T-helper 1 cell treated with Interleukin-12 subunit alpha and Interleukin-12 subunit beta and Interleukin-4 antibody, amounts not matched to agents 30 μg/mL and 1 μg/mL, for 36 hours (primary cell): ENCODE data around the gene PLEKHM1.
A peak's percentile ranks its signal among the peaks of the same experiment; 100 is the strongest.
"Not testable (repeated sequence)": the region's sequence is repeated elsewhere in the genome, so short reads cannot be mapped to it uniquely, and the experiment has no call there.

ENCODE experiments used
- H3K27ac Mint-ChIP-seq: one replicate; pipeline ENCODE4 v1.8.0; 2021; ENCODE audit warnings: mild to moderate bottlenecking, mixed read lengths
- H3K27me3 Mint-ChIP-seq: one replicate; pipeline ENCODE4 v1.8.0; 2021; ENCODE audit warnings: low read depth, mixed read lengths
- H3K36me3 Mint-ChIP-seq: one replicate; pipeline ENCODE4 v1.8.0; 2021; ENCODE audit warnings: low read depth, mixed read lengths
- H3K4me1 Mint-ChIP-seq: one replicate; pipeline ENCODE4 v1.8.0; 2021; ENCODE audit warnings: low read depth, mixed read lengths
- H3K4me3 Mint-ChIP-seq: one replicate; pipeline ENCODE4 v1.8.0; 2021; ENCODE audit warnings: mild to moderate bottlenecking, moderate library complexity, mixed read lengths
- H3K9me3 Mint-ChIP-seq: one replicate; pipeline ENCODE4 v1.8.0; 2021; ENCODE audit warnings: mixed read lengths

The PLEKHM1 gene

GRCh38 chr17:45483177-45483576, 7.3 kb downstream of the PLEKHM1 start:
- H3K9me3 Mint-ChIP-seq, H3K4me3 Mint-ChIP-seq, H3K36me3 Mint-ChIP-seq, H3K27me3 Mint-ChIP-seq, H3K4me1 Mint-ChIP-seq, H3K27ac Mint-ChIP-seq: not testable (repeated sequence)

DNA sequence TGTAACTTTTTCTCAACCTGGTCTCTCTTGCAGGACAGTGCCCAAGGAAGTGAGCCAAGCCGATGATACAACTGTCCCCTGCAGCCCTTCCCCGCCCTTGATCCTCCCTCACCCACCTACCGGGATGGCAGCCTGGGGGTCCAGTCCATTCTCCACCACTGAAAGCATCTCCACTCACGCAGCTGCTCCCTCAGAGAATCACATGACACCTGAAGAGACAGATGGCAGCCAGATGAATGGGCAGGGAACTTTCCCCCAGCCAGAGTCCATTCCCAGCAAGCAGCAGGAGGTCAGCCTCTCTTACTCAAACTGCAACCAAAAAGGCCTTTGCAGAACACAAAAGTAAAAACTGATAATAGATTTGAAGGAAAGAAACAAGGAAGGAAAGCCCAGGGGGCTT, 8.2 kb downstream of the PLEKHM1 start:
- H3K27me3 Mint-ChIP-seq, H3K4me1 Mint-ChIP-seq, H3K9me3 Mint-ChIP-seq, H3K36me3 Mint-ChIP-seq, H3K27ac Mint-ChIP-seq, H3K4me3 Mint-ChIP-seq: not testable (repeated sequence)

- not testable (repeated sequence) for H3K27ac Mint-ChIP-seq, H3K4me3 Mint-ChIP-seq, H3K9me3 Mint-ChIP-seq, H3K27me3 Mint-ChIP-seq, H3K4me1 Mint-ChIP-seq
- peaks cover 19% of the 10 kb centered on the region for H3K36me3 Mint-ChIP-seq
Observed at GRCh38 chr17:45475436-45475835, 15.1 kb downstream of the PLEKHM1 start.

DNA sequence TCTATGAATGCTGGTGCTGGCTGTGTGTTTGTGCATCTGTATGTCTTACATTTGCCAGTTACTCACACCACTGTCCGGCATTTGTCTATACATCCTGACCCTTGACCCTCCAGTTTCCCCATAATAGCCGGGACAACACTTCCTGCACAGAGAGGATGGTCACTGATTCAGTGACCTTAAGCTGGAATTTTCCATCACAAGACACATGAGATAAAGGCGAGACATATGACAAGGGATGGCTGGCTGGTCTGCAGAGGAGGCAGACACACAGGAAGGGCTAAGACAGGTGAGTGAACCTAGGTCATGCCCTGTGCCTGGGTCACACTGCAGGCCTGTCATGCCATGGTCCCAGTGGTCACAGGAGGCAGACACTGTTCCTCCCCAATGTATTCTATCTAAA, 18.3 kb downstream of the PLEKHM1 start:
- H3K36me3 Mint-ChIP-seq = peaks cover 13% of the 10 kb centered on the region
- not testable (repeated sequence) for H3K9me3 Mint-ChIP-seq, H3K27me3 Mint-ChIP-seq, H3K4me3 Mint-ChIP-seq, H3K27ac Mint-ChIP-seq, H3K4me1 Mint-ChIP-seq

- not testable (repeated sequence) for H3K4me1 Mint-ChIP-seq, H3K27ac Mint-ChIP-seq, H3K27me3 Mint-ChIP-seq, H3K9me3 Mint-ChIP-seq, H3K4me3 Mint-ChIP-seq
- peaks cover 11% of the 10 kb centered on the region for H3K36me3 Mint-ChIP-seq
Observed at GRCh38 chr17:45469204-45469563, 21.3 kb downstream of the PLEKHM1 start.

GRCh38 chr17:45468293-45469203, 22.0 kb downstream of the PLEKHM1 start:
- peaks cover 10% of the 10 kb centered on the region for H3K36me3 Mint-ChIP-seq
- not testable (repeated sequence) for H3K9me3 Mint-ChIP-seq, H3K4me1 Mint-ChIP-seq, H3K27me3 Mint-ChIP-seq, H3K4me3 Mint-ChIP-seq, H3K27ac Mint-ChIP-seq

DNA sequence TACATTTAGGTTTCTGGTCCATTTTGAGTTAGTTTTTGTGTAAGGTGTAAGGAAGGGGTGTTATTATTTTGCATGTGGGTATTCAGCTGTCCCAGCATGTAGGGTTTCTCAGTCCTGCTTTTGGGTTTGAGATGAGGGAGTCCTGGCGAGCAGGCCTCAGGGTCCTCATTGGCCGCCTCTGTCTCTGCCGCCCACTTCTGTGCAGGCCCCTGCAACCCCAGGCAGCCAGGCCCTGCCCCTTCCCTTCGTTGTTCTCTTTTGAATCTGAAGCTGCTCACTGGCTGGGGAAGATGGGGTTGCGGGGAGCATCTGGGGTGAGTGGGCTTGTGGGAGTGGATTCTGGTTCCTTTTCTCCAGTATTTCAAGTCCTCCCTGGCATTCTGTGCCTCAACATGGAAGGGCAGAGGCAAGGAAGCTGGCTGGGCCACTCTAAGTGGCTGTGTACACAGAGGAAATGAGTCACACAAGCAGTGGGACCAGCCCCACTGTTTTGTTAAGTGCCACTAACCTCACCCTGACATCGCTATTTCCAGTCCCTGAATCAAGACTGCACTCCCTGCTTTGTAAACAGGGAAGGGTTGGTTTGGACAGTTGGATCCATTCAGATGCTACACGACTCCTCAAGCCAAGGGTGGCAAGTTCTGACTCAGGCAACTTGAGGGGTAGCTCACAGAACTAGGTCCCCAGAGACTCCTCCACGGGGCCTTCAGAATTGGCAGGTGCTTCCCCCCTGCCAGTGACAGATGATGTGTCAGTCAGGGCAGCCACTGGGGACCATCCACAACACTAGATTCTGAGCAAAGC, 28.8 kb downstream of the PLEKHM1 start:
- H3K4me3 Mint-ChIP-seq, H3K9me3 Mint-ChIP-seq, H3K27me3 Mint-ChIP-seq: not testable (repeated sequence)
- H3K36me3 Mint-ChIP-seq = peaks cover 15% of the 10 kb centered on the region
- peaks cover 11% of the 10 kb centered on the region for H3K4me1 Mint-ChIP-seq
- peak overlapping the region; percentile 77 for H3K27ac Mint-ChIP-seq

- H3K9me3 Mint-ChIP-seq, H3K27ac Mint-ChIP-seq, H3K27me3 Mint-ChIP-seq, H3K4me3 Mint-ChIP-seq: not testable (repeated sequence)
- Mint-ChIP-seq H3K4me1 (peaks cover 11% of the 10 kb centered on the region), H3K36me3 (peaks cover 21% of the 10 kb centered on the region)
Observed at GRCh38 chr17:45460422-45460821, 30.1 kb downstream of the PLEKHM1 start.

DNA sequence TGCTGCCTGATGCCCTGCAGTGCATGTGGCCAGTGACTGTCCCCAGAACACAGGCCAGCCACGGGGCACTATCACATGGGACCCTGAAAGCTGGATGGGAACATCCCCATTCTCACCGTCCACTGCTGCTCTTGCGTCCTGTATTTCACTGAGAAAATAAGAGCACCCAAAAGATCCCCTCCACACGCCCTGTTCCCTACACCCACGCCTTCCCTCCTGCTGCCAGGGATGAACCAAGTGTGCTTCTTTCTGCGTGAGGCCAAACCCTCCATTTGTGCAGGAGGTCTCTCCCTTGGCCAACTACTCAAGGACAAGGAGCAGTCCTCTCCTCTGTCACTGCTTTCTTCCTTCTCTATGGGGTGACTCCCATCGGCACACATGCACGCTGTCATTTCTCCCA, 36.2 kb downstream of the PLEKHM1 start:
- not testable (repeated sequence) for H3K4me1 Mint-ChIP-seq, H3K27ac Mint-ChIP-seq, H3K9me3 Mint-ChIP-seq, H3K4me3 Mint-ChIP-seq, H3K27me3 Mint-ChIP-seq
- peaks cover 27% of the 10 kb centered on the region for H3K36me3 Mint-ChIP-seq

GRCh38 chr17:45453731-45454130, 36.8 kb downstream of the PLEKHM1 start:
- H3K4me1 Mint-ChIP-seq, H3K4me3 Mint-ChIP-seq, H3K27ac Mint-ChIP-seq, H3K9me3 Mint-ChIP-seq, H3K27me3 Mint-ChIP-seq: not testable (repeated sequence)
- H3K36me3 Mint-ChIP-seq = peaks cover 27% of the 10 kb centered on the region

DNA sequence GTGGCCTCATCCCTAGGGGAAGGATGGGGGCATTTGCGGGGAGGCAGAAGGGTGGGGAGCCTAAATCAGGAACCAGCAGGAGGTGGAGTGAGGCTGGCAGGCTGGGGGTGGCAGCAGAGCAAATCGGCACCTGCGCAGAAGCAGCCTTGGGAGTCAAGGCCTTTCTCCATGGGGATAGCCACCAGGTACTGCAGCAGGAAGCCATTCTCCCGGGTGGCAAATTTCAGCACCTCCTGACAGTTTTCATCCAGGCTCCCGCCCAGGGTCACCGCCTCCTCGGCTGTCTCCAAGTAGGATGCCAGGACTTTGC, 37.3 kb downstream of the PLEKHM1 start:
- not testable (repeated sequence) for H3K27ac Mint-ChIP-seq

DNA sequence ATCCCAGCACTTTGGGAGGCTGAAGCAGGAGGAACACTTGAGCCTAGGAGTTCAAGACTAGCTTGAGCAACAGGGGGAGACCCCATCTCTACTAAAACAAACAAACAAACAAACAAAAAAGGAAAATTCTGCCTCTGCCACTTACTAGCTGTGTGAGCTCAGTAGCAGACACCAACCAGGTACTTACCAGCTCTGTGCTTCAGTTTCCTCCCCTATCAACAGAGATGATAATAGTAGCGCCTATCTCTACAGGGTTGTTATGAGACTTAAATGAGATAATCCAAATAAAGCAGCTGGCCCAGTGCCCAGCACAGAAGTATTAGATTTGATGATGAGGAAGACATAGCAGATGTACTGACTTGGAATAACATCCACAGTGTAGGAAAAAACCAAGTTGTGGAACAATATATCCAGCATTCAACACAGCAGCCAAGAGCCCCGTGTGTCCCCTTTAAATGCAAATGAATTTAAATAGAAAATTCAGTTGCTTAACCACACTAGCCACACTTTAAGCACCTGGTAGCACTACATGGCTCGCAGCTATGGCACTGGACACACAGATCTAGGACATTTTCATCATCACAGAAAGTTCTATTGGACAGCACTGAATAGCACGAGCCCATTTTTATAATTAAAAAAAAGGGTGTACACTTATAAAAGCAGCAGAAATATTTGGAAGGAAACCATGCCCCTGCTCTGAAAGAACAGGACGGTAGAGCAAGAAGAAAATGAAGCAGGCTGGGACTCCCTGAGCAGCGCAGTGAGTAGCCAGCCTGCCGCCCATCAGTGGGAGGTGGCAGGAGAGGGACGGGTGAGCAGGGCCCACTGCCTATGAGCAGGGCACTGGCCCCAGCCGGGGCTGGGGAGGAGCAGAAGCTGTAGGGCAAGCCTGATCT, 37.9 kb downstream of the PLEKHM1 start:
- not testable (repeated sequence) for H3K27ac Mint-ChIP-seq, H3K27me3 Mint-ChIP-seq, H3K9me3 Mint-ChIP-seq, H3K4me1 Mint-ChIP-seq, H3K4me3 Mint-ChIP-seq
- peaks cover 31% of the 10 kb centered on the region for H3K36me3 Mint-ChIP-seq

More for the DNA sequence above, 37.3 kb downstream of the PLEKHM1 start:
- not testable (repeated sequence) for H3K4me3 Mint-ChIP-seq, H3K4me1 Mint-ChIP-seq, H3K27me3 Mint-ChIP-seq, H3K9me3 Mint-ChIP-seq
- H3K36me3 Mint-ChIP-seq = peaks cover 30% of the 10 kb centered on the region

- H3K4me1 Mint-ChIP-seq = not testable (repeated sequence)
Observed at GRCh38 chr17:45451660-45452059, 38.9 kb downstream of the PLEKHM1 start.

DNA sequence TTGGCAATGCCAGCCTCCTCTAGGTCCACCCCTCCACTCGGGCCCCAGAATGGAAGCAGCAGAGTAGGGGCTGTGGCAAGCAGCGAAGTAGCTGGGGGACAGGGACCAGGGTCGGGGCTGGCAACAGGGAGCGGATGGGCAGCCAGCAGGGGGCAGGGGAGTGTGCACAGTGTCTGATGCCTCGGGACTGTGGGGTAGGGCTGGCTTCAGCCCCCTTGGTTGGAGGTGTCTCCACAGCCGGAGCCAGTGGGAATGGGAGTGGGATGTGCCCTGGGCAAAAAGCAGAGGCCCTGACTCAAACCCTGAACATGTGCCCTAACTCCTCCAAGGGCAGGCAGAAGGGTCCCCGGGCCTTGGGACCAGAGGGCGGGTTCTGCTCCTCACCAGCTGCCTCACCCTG, 39.4 kb downstream of the PLEKHM1 start:
- Mint-ChIP-seq H3K4me1 (peaks cover 12% of the 10 kb centered on the region), H3K27me3 (no peaks in the 10 kb centered on the region), H3K36me3 (peaks cover 25% of the 10 kb centered on the region), H3K27ac (no peak overlapping the region), H3K9me3 (no peaks in the 10 kb centered on the region), H3K4me3 (no peak overlapping the region)

More at GRCh38 chr17:45451660-45452059, 38.9 kb downstream of the PLEKHM1 start:
- not testable (repeated sequence) for H3K4me3 Mint-ChIP-seq, H3K9me3 Mint-ChIP-seq, H3K27ac Mint-ChIP-seq, H3K27me3 Mint-ChIP-seq
- H3K36me3 Mint-ChIP-seq = peaks cover 31% of the 10 kb centered on the region
